ENCODE measurements around the gene ACE2. TPM values are rescaled to one million over a fixed set of nuclear protein-coding genes. Genes with fewer than 3 reads are reported as not detected.

Gene ACE2
- total RNA-seq, 2 donors from 2014 or later, result 0.33 to 2.7 TPM

- Mint-ChIP-seq H3K4me3 (no peak overlapping the region), H3K27me3 (ENCODE audit: insufficient read depth) (no peaks in the 10 kb centered on the region), H3K9me3 (no peaks in the 10 kb centered on the region), H3K27ac (no peak overlapping the region), H3K36me3 (ENCODE audit: low read depth) (no peaks in the 10 kb centered on the region), H3K4me1 (peaks cover 6% of the 10 kb centered on the region)
- H3K36me3 ChIP-seq (ENCODE audit: control insufficient read depth, insufficient read depth, low read length), result no peaks in the 10 kb centered on the region
- no peaks in the 10 kb centered on the region for H3K27me3 ChIP-seq (ENCODE audit: control insufficient read depth, insufficient read depth, low read length, poor library complexity, severe bottlenecking)
- no peak overlapping the region for H3K27ac ChIP-seq (ENCODE audit: low read depth, low read length)
- DNase-seq, result no peak
- H3K4me1 ChIP-seq (ENCODE audit: control insufficient read depth, insufficient read depth, low read length), result no peaks in the 10 kb centered on the region
- WGBS, 2 experiments (ENCODE audit: insufficient coverage in 1 of 2, insufficient read length in 1 of 2), result 100% methylated on average over 1 of the region's 1 CpG; no CpG with 5 or more reads in 1 of the 2 experiments
- TF ChIP-seq CTCF (conservative IDR thresholded peaks at IDR 0.05), result no peak
- no peaks in the 10 kb centered on the region for H3K9me3 ChIP-seq (ENCODE audit: control insufficient read depth, low read length)
- no peak overlapping the region for H3K4me3 ChIP-seq (ENCODE audit: low read length)
- H3K9ac ChIP-seq (ENCODE audit: extremely low read depth, low read length, poor library complexity, severe bottlenecking), result no peak overlapping the region
Observed at GRCh38 chrX:15514279-15514678, 86.5 kb downstream of the ACE2 start.

DNA sequence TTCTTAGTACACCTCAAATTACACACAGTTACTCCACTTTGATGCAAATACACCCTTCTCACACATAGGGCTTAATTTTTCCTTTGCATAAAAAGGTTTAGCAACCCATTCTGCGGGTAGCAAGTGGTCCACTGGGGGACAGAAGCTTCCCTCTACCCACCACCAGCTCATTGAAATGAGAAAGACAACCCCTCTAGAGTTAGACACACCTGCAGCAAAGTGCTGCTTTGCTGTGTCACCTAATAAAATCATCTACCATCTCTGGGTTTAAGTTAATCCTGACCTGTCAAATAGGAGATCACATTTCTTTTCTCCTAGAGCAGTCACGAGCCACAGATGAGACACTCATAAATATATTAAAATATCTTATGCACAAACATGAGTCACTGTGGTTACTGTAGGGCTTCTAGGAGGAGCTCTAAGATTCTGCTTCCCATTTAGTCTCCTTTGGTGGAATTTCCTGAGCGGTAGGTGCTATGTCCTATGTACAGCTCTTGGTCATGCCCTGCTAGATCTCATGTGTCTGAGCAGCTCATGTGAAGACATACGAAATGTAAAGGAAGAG is 88.3 kb downstream of the ACE2 start:
- Mint-ChIP-seq H3K27me3 (ENCODE audit: insufficient read depth) (no peaks in the 10 kb centered on the region), H3K9me3 (no peaks in the 10 kb centered on the region), H3K4me1 (peaks cover 6% of the 10 kb centered on the region), H3K27ac (no peak overlapping the region), H3K36me3 (ENCODE audit: low read depth) (no peaks in the 10 kb centered on the region), H3K4me3 (no peak overlapping the region)
- WGBS, 2 experiments (ENCODE audit: insufficient coverage in 1 of 2, insufficient read length in 1 of 2), result 80 to 93% methylated on average over 1 to 3 of the region's 4 CpGs
- H3K9ac ChIP-seq (ENCODE audit: extremely low read depth, low read length, poor library complexity, severe bottlenecking), result no peak overlapping the region
- no peak for DNase-seq
- H3K9me3 ChIP-seq (ENCODE audit: control insufficient read depth, low read length), result no peaks in the 10 kb centered on the region
- H3K4me1 ChIP-seq (ENCODE audit: control insufficient read depth, insufficient read depth, low read length), result no peaks in the 10 kb centered on the region
- H3K36me3 ChIP-seq (ENCODE audit: control insufficient read depth, insufficient read depth, low read length), result no peaks in the 10 kb centered on the region
- no peak overlapping the region for H3K27ac ChIP-seq (ENCODE audit: low read depth, low read length)
- H3K27me3 ChIP-seq (ENCODE audit: control insufficient read depth, insufficient read depth, low read length, poor library complexity, severe bottlenecking), result no peaks in the 10 kb centered on the region
- no peak for TF ChIP-seq CTCF (conservative IDR thresholded peaks at IDR 0.05)
- H3K4me3 ChIP-seq (ENCODE audit: low read length), result no peak overlapping the region

GRCh38 chrX:15511563-15511962 is 89.2 kb downstream of the ACE2 start:
- no peak overlapping the region for H3K27ac Mint-ChIP-seq
- no peak for DNase-seq

More at GRCh38 chrX:15511563-15511962, 89.2 kb downstream of the ACE2 start:
- no peaks in the 10 kb centered on the region for H3K9me3 ChIP-seq (ENCODE audit: control insufficient read depth, low read length)
- no peaks in the 10 kb centered on the region for H3K36me3 ChIP-seq (ENCODE audit: control insufficient read depth, insufficient read depth, low read length)
- H3K27ac ChIP-seq (ENCODE audit: low read depth, low read length), result no peak overlapping the region
- Mint-ChIP-seq H3K9me3 (no peaks in the 10 kb centered on the region), H3K4me3 (no peak overlapping the region), H3K27me3 (ENCODE audit: insufficient read depth) (no peaks in the 10 kb centered on the region), H3K4me1 (peaks cover 6% of the 10 kb centered on the region), H3K36me3 (ENCODE audit: low read depth) (no peaks in the 10 kb centered on the region)
- no peak for TF ChIP-seq CTCF (conservative IDR thresholded peaks at IDR 0.05)
- WGBS, 2 experiments (ENCODE audit: insufficient coverage in 1 of 2, insufficient read length in 1 of 2), result 90% methylated on average over 1 of the region's 1 CpG; no CpG with 5 or more reads in 1 of the 2 experiments
- H3K27me3 ChIP-seq (ENCODE audit: control insufficient read depth, insufficient read depth, low read length, poor library complexity, severe bottlenecking), result no peaks in the 10 kb centered on the region
- no peak overlapping the region for H3K4me3 ChIP-seq (ENCODE audit: low read length)
- H3K4me1 ChIP-seq (ENCODE audit: control insufficient read depth, insufficient read depth, low read length), result no peaks in the 10 kb centered on the region
- no peak overlapping the region for H3K9ac ChIP-seq (ENCODE audit: extremely low read depth, low read length, poor library complexity, severe bottlenecking)

Other genes with a start within 250 kb of the ACE2 start
- gene VEGFD, start 216.5 kb downstream of the ACE2 start, total RNA-seq, result under 1 TPM; 0.27 to 0.42 TPM
- 10 to 100 TPM; 21.0 to 34.2 TPM for gene PIR, start 107.6 kb downstream of the ACE2 start, total RNA-seq
- gene BMX, start 100.2 kb downstream of the ACE2 start, total RNA-seq, result not detected
- gene CLTRN, start 63.8 kb upstream of the ACE2 start, total RNA-seq, result 1 to 10 TPM; 1.8 to 8.5 TPM
- 10 to 100 TPM; 14.0 to 31.7 TPM for gene CA5B, start 137.3 kb upstream of the ACE2 start, total RNA-seq
- gene ZRSR2, start 189.5 kb upstream of the ACE2 start, total RNA-seq, result 10 to 100 TPM in 1 of 2 donors, 1 to 10 TPM in 1; 7.3 to 18.1 TPM